HepG2 (cell line): ENCODE results near the gene LIMS2. TPM values are rescaled to one million over a fixed set of nuclear protein-coding genes. Genes with fewer than 3 reads are reported as not detected.

Source experiments
- ATAC-seq: fragments of 200-7000 bp; cut with Tn5 transposase; 3 replicates; pipeline ENCODE4 v1.9.1; 2020; ENCODE audit warnings: mild to moderate bottlenecking, moderate library complexity
- BruUV-seq: library from RNA; stranded (reverse); fragments of 400-500 nt; replicated peaks from 2 replicates; lab custom pipeline; 2021; lab: Mats Ljungman, UMichigan
- CTCF ChIA-PET: fragments of 300-600 bp; formaldehyde crosslinking; extraction: SDS; loops from one replicate; lab custom pipeline; 2021; ENCODE audit warnings: low total read pairs, inconsistent platforms, low intra/inter-chr PET ratio; lab: Yijun Ruan, JAX
- POLR2A ChIA-PET: fragments of 350-600 bp; sonication (Branson Sonifier 250); formaldehyde crosslinking; loops from one replicate; lab custom pipeline; 2020; ENCODE audit warnings: antibody characterized with exemption, inconsistent platforms; lab: Yijun Ruan, JAX
- DNase-seq: peaks from one replicate; pipeline ENCODE4 v3.0.0-alpha.2; 2015; ENCODE audit warnings: low spot score
- FAIRE-seq: peaks from 3 replicates; lab custom pipeline; 2011; peaks lifted over from hg19 to GRCh38; lab: Jason Lieb, UNC
- H2AFZ ChIP-seq: one replicate; pipeline ENCODE4 v1.6.1; 2011; ENCODE audit warnings: low read length, inconsistent platforms
- H3K27ac ChIP-seq: fragments of 300-600 bp; 3 replicates; pipeline ENCODE4 v1.8.0; 2011; ENCODE audit warnings: mixed run types, mild to moderate bottlenecking, mixed read lengths, low read length, inconsistent platforms; ENCODE audit not compliant: insufficient read depth; ENCODE audit errors: extremely low read length
- H3K27me3 ChIP-seq, 2 experiments: fragments of 200-600 bp in 1 of 2; 2 replicates in 1 of 2; 3 replicates in 1 of 2; pipeline versions ENCODE4 v1.6.0 to v1.8.0; 2011; ENCODE audit warnings: low read length in 2 of 2, mild to moderate bottlenecking in 2 of 2, moderate library complexity in 2 of 2, inconsistent platforms in 1 of 2; ENCODE audit not compliant: insufficient read depth in 2 of 2, control insufficient read depth in 1 of 2
- H3K36me3 ChIP-seq, 2 experiments: fragments of 200-600 bp in 1 of 2; replicated peaks in 1 of 2; 2 replicates in 1 of 2; 3 replicates in 1 of 2; pipeline versions ENCODE4 v1.5.1 to v1.8.0; 2011; ENCODE audit warnings: low read length in 2 of 2, inconsistent platforms in 1 of 2; ENCODE audit not compliant: insufficient read depth in 2 of 2, control insufficient read depth in 1 of 2
- H3K4me1 ChIP-seq: 2 replicates; pipeline ENCODE4 v1.5.1; 2012; ENCODE audit warnings: low read length, inconsistent platforms; ENCODE audit not compliant: insufficient read depth
- H3K4me2 ChIP-seq: 2 replicates; pipeline ENCODE4 v1.6.0; 2011; ENCODE audit warnings: low read depth, low read length, inconsistent platforms
- H3K4me3 ChIP-seq, 3 experiments: fragments of 200-600 bp in 1 of 3; sonication (generic), shearing (Covaris generic) in 1 of 3; replicated peaks in 1 of 3; 2 replicates each; pipeline ENCODE4 v1.5.1; 2011 to 2016; ENCODE audit warnings: low read length in 3 of 3, inconsistent platforms in 2 of 3, low read depth in 2 of 3, mild to moderate bottlenecking in 2 of 3, control low read depth in 1 of 3, mixed read lengths in 1 of 3; ENCODE audit not compliant: insufficient read depth in 1 of 3
- H3K79me2 ChIP-seq: one replicate; pipeline ENCODE4 v1.6.1; 2011; ENCODE audit warnings: low read length, inconsistent platforms; ENCODE audit not compliant: insufficient read depth
- H3K9ac ChIP-seq: 2 replicates; pipeline ENCODE4 v1.6.0; 2011; ENCODE audit warnings: mild to moderate bottlenecking, low read depth, low read length, inconsistent platforms; ENCODE audit not compliant: insufficient read depth
- H3K9me3 ChIP-seq: 2 replicates; pipeline ENCODE4 v1.5.1; 2012; ENCODE audit warnings: mild to moderate bottlenecking, low read length
- H4K20me1 ChIP-seq: 2 replicates; pipeline ENCODE4 v1.6.0; 2011; ENCODE audit warnings: inconsistent platforms, mild to moderate bottlenecking, low read length, moderate library complexity; ENCODE audit not compliant: insufficient read depth
- BRD4 ChIP-seq: sonication (generic); formaldehyde crosslinking; IDR thresholded peaks from 2 replicates; pipeline ENCODE4 v1.4.0; 2020; ENCODE audit warnings: missing genetic modification reagents
- BRF2 ChIP-seq: sonication (generic); formaldehyde crosslinking; IDR thresholded peaks from 2 replicates; pipeline ENCODE4 v1.8.1; 2022; ENCODE audit warnings: mild to moderate bottlenecking, missing genetic modification reagents
- DBP ChIP-seq: sonication (generic); formaldehyde crosslinking; IDR thresholded peaks from 2 replicates; pipeline ENCODE4 v1.4.0; 2020; ENCODE audit warnings: missing genetic modification reagents; ENCODE audit errors: not compliant biosample characterization
- IKZF4 ChIP-seq: sonication (generic); formaldehyde crosslinking; IDR thresholded peaks from 2 replicates; pipeline ENCODE4 v1.5.1; 2020; ENCODE audit warnings: borderline replicate concordance, mild to moderate bottlenecking, low read depth, missing genetic modification reagents; ENCODE audit errors: not compliant biosample characterization
- MYPOP ChIP-seq: sonication (generic); formaldehyde crosslinking; IDR thresholded peaks from 2 replicates; pipeline ENCODE4 v1.8.1; 2023; ENCODE audit warnings: mild to moderate bottlenecking, moderate library complexity, missing genetic modification reagents
- REL ChIP-seq: sonication (generic); formaldehyde crosslinking; conservative IDR thresholded peaks from 2 replicates; pipeline ENCODE4 v1.8.0; 2022; ENCODE audit warnings: mild to moderate bottlenecking, missing genetic modification reagents, moderate library complexity
- TGIF2 ChIP-seq: IDR thresholded peaks from 2 replicates; pipeline ENCODE4 v1.6.1; 2016; ENCODE audit warnings: control low read depth, missing compliant biosample characterization
- TMF1 ChIP-seq: sonication (generic); formaldehyde crosslinking; IDR thresholded peaks from 2 replicates; pipeline ENCODE4 v1.8.1; 2022; ENCODE audit warnings: low read depth, missing genetic modification reagents
- ZNF232 ChIP-seq: sonication (generic); formaldehyde crosslinking; IDR thresholded peaks from 2 replicates; pipeline ENCODE4 v1.4.0; 2020; ENCODE audit warnings: missing genetic modification reagents, borderline replicate concordance
- ZSCAN31 ChIP-seq: sonication (generic); formaldehyde crosslinking; IDR thresholded peaks from 2 replicates; pipeline ENCODE4 v1.5.0; 2020; ENCODE audit warnings: low read depth, mild to moderate bottlenecking, missing genetic modification reagents
- WGBS: methylation state at CpG from one replicate; pipeline ENCODE4 v1.1.6; 2017; ENCODE audit warnings: low lambda C conversion rate; 5-methylcytosine and 5-hydroxymethylcytosine counted together
- in situ Hi-C: cut with HindIII; loops from 2 replicates; pipeline ENCODE4 v1.10.0; 2017; ENCODE audit warnings: low pct_unique_long_range_greater_than_20kb; ENCODE audit not compliant: extremely low pct_ligation_motif_present
- intact Hi-C: fragments of 100-400 bp; cut with micrococcal nuclease; formaldehyde crosslinking; loops from one replicate; pipeline ENCODE4 v1.10.0; 2022; ENCODE audit not compliant: unreplicated experiment
- polyA plus RNA-seq, 8 experiments: library from polyadenylated mRNA; depleted of rRNA in 3 of 8; stranded (reverse) in 7 of 8; unstranded in 1 of 8; fragments of >200 nt; fragmentation: Illumina TruSeq in 4 of 8; extraction: Trizol in 4 of 8; gene quantifications; 2 replicates each; pipeline versions ENCODE4 v1.2.1 to v1.2.3, GENCODE V29; 2011 to 2016; ENCODE audit warnings: low read depth in 4 of 8, missing spikeins in 1 of 8, mixed read lengths in 1 of 8; ENCODE audit not compliant: insufficient read depth in 1 of 8
- total RNA-seq, 5 experiments: library from RNA; depleted of rRNA; stranded (reverse); fragments of >200 nt; fragmentation: Illumina TruSeq; extraction: Trizol; gene quantifications; 2 replicates each; pipeline ENCODE4 v1.2.3, GENCODE V29; 2016; ENCODE audit warnings: low read depth in 1 of 5

The LIMS2 gene
- total and polyA plus RNA-seq, 2 of the 13 experiments (the other 11 are each of a cell fraction or from before 2014, with no cell fraction given), result 1.0 to 1.9 TPM

- CTCF ChIA-PET, result no interaction called here
Measured at GRCh38 chr2:127630096-127630863, 45.0 kb downstream of the LIMS2 start.

More at GRCh38 chr2:127630096-127630863, 45.0 kb downstream of the LIMS2 start:
- TF ChIP-seq TMF1 (CRISPR knock-in tag) (no peak), IKZF4 (CRISPR knock-in tag) (no peak), TGIF2 (CRISPR knock-in tag) (no peak), ZSCAN31 (CRISPR knock-in tag) (no peak), BRD4 (CRISPR knock-in tag) (no peak), MYPOP (CRISPR knock-in tag) (no peak), DBP (CRISPR knock-in tag) (no peak), REL (CRISPR knock-in tag) (no peak), ZNF232 (CRISPR knock-in tag) (no peak), BRF2 (no peak)
- no peak overlapping the region for H3K4me2 ChIP-seq
- DNase-seq (no peak), FAIRE-seq (no peak), ATAC-seq (no peak)
- POLR2A ChIA-PET, result no interaction called here
- no peak overlapping the region for H2AFZ ChIP-seq
- no peaks in the 10 kb centered on the region for H3K36me3 ChIP-seq
- no peaks in the 10 kb centered on the region for H3K9me3 ChIP-seq
- H3K4me1 ChIP-seq, result no peaks in the 10 kb centered on the region; the same call in 1 of the 2 replicates
- H3K27me3 ChIP-seq, result peaks cover 29 to 95% of the 10 kb centered on the region in 2 experiments
- intact Hi-C loops, result no loop called here
- no peak overlapping the region for H3K4me3 ChIP-seq
- H3K9ac ChIP-seq, result no peak overlapping the region
- 7% methylated on average over 9 of the region's 10 CpGs for WGBS
- no peaks in the 10 kb centered on the region for H4K20me1 ChIP-seq
- no peaks in the 10 kb centered on the region for H3K79me2 ChIP-seq
- no TSS peak for BruUV-seq
- H3K27ac ChIP-seq, result no peak overlapping the region
- in situ Hi-C loops, result no loop called here
